Thyroid gland (tissue), 4 donors: ENCODE data around the gene CD2AP.

ENCODE experiments used
- CTCF ChIP-seq, 6 experiments: fragments of 200-600 bp in 3 of 6; fragments of 450-650 bp in 3 of 6; sonication (generic) in 3 of 6; IDR thresholded peaks; one replicate each; pipeline ENCODE4 v1.5.1; 2016 to 2019; ENCODE audit warnings: antibody characterized with exemption in 6 of 6, mild to moderate bottlenecking in 2 of 6, inconsistent platforms in 1 of 6, moderate library complexity in 1 of 6
- POLR2A ChIP-seq, 2 donors: fragments of 450-650 bp; IDR thresholded peaks; one replicate each; pipeline ENCODE4 v1.6.1; 2017; ENCODE audit warnings: antibody characterized with exemption in 2 of 2, mild to moderate bottlenecking in 2 of 2, moderate library complexity in 1 of 2

GRCh38 chr6:47453372-47453936 lies 24.1 kb upstream of the CD2AP start:
- no peak for TF ChIP-seq POLR2A (IDR thresholded peaks at IDR 0.05)
- TF ChIP-seq CTCF (IDR thresholded peaks at IDR 0.05), result no peak
